NCI-H226 (cell line): ENCODE measurements around the gene CUX1.

Source experiments
- DNase-seq: peaks from one replicate; pipeline ENCODE4 v3.0.0-alpha.2; 2015

Gene CUX1

DNA sequence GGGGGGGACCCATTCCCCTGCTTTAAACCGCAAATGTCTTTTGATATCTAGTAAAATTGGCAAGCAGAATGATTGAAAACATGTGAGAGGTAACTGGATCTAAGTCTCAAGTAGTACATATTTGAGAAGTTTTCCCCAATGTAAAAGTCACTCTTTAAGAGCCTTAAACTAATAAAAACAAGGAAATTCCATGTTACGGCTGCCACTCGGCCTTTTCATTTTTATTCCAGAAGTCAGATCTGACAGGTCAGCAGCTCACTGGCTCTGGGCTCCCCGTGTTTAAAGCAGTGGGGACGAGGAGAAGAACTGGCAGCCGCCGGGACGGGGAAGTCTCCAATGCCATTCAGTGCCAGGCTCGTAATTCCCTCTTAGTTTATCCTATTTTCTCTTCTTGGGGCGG lies 80.7 kb downstream of the CUX1 start:
- DNase-seq = no peak

- DNase-seq = no peak
These were observed 82.2 kb downstream of the CUX1 start for GRCh38 chr7:101899616-101900015.

DNA sequence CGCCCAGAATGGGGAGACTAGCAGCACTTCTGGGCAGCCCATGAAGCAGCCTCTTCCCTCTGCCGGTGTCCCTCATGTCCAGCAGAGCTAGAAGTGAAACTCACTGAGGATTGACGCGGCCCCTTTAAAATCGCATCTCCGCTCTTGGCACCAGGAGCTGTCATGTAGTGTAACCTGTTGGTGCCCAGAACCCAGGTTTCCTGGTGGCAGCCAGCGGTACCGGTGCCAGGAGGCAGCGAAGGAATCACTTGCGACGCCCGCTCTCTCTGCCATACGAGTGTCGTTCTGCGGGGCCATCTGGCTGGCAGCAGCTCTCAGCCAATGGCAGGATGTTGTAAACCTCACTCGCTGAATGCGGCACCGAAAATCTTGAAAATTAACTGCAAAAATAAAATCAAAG lies 82.7 kb downstream of the CUX1 start:
- DNase-seq = no peak

DNA sequence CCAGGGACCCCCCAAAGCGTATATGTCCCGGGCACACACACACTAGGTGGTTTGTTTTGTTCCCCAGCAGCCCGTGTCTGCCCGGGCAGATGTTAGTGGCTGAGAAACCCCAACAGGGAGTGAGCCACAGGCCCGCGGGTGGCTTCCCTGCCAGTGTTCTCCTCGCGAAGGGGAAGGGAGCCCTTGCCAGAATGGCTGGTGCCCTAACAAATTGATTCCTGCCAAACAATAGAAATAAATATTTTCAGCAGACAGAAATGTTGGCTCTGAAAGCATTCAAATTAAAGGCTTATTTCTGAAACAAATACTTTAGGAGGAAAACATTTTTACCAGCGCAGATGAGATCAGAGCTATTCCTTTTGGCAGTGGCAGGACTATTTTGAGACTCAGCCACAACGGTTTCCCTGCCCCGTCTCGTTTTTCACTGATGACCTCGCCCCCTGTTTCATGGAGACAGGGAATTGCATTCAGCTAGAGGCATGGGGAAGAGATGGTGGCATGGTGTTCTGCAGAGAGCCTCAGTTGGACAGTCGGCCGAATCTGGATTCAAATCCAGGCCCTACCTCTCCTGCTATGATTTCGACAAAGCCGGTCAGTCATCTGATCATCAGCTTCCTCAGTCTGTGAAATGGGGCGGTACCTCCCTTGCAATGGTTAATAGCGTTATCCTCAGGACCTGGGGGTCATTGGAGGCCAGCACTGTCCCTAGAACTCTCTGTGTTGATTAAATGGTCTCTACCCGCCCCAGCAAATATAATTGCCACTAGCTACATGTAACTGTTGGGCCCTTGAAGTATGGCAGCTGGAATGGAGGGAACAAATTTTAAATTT lies 84.5 kb downstream of the CUX1 start:
- no peak for DNase-seq

DNA sequence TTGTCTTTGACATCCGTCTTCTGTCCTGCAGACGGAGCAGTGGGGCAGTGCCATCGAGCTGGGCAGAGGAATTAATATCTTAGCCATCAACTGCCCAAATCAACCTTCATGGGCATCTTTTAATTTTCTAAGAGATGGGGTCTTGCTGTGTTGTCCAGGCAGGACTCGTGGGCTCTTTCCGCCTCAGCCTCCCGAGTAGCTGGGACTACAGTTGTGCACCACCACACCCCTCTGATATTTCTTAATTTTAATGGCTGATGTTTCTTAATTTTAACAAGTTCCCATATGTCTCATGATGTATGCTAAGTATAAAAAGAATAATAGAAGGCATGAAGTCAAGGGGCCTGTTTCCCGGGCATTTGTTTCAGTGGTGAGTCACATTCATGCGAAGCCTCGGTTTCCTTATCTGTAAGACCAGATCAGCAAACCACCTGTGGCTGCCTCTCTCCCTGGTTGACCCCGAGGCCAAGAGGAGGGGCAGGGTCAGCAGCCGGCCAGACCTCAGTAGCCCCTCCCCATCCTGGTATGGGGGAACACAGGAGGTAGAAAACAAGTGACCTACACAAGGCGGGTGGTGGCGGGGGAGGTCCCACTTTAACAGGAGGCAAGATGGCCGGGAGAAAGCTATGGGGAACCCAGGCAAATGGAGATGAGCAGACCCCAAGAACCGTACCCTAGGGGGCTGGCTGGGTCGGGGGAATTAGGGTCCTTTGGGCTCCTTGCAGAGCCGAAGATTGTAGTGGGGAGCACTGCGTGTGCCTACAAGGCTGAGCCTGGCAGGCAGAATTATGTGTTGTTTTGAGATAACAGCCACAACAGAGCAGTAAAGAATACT lies 85.5 kb downstream of the CUX1 start:
- no peak for DNase-seq

DNA sequence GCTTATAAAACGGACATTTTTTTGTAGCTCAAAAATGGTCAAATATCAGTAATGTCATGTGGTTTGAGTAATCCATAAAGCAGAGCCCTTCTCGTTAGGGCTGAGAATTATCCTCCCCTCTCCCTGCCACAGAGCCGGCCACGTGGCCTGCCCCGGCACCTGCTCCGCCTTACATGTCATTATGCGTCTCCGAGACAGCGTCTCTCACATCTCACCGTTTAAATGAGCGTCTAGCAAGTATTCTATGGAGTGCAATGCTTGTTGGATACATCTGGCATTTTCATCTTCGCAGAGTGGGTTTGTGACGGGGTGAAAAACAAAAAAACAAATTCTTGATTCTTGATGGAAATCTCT lies 86.1 kb downstream of the CUX1 start:
- no peak for DNase-seq

DNA sequence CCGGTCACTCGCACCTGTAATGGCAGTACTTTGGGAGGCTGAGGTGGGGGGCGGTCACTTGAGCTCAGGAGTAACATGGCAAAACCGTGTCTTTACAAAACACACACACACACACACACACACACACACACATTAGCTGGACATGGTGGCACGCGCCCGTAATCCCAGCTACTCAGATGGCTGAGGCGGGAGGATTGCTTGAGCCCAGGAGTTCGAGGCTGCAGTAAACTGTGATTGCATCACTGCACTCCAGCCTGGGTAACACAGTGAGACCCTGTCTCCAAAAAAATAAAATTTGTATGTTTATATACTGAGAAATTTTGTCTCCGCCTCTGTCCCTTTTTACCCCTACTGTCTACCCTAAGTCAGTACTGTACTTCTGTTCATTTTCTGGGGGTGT lies 86.6 kb downstream of the CUX1 start:
- DNase-seq = no peak

GRCh38 chr7:101905203-101905865 lies 87.9 kb downstream of the CUX1 start:
- no peak for DNase-seq

DNA sequence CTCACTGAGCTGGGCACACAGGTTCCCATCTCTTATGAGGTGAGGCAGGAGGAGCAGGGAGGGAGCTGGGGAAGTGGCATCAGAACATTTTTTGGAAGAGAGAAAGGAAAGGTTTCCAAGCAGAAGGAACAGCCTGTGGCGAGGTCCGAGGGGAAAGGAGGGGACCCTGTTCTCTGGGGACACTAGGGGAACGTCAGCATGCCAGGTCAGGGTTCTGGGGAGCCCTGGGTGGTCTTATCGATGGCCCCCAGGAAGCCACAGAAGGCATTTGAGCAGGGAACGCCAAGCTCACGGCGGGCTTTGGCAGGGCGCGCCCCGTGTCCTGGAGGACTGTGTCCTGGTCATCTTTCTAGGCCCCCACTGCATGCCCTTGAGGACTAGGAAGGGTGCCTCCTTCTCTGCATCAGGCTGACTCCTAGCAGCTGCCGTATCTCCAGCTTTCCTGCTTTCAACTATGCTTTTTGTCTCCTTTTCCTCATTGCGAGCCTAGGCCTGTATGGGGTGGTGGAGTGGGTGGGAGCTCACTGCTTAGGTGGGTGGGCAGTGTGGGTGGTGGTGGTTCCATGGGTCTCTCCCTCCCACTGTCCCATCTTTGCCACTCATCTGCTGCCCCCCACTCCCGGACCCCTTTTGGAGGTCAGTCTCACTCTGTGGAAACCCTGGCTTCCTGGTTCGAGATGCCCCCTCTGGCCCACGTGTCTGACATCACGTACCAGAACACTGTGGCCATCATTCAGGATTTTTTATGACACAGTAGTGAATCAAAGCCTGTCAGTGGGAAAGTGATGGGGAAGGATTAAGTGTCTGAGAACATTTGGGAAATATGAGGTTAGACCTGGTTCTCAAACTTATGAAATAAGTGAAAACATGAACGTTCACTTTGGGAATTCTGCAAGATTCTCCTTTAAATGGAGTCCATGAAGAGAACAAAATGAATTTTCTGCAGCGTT lies 89.1 kb downstream of the CUX1 start:
- no peak for DNase-seq

DNA sequence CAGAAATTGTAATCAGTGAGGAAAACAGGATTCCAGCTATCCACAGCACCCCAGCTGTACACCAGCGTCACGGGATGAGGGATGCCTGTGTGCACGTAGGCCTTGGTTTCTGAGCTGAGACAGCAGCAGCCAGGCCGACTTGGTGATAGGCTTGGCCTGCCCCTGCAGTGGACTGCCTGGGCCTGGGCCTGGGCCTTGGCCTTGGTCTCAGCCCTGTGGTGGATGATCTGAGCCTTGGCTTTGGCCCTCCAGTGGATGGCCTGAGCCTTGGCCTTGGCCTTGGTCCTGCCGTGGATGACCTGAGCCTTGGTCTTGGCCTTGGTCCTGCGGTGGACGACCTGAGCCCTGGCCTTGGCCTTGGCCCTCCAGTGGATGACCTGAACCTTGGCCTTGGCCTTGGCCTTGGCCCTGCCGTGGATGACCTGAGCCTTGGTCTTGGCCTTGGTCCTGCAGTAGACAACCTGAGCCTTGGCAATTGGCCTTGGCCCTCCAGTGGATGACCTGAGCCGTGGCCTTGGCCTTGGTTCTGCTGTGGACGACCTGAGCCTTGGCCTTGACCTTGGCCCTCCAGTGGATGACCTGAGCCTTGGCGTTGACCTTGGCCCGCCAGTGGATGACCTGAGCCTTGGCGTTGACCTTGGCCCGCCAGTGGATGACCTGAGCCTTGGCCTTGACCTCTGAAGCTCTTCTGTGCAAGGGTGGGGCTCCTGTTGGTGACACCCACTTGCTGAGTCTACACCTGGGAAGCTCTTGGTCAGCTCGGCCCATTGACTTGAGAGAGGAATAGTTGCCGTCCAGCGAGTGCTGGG lies 93.8 kb downstream of the CUX1 start:
- DNase-seq = no peak

DNA sequence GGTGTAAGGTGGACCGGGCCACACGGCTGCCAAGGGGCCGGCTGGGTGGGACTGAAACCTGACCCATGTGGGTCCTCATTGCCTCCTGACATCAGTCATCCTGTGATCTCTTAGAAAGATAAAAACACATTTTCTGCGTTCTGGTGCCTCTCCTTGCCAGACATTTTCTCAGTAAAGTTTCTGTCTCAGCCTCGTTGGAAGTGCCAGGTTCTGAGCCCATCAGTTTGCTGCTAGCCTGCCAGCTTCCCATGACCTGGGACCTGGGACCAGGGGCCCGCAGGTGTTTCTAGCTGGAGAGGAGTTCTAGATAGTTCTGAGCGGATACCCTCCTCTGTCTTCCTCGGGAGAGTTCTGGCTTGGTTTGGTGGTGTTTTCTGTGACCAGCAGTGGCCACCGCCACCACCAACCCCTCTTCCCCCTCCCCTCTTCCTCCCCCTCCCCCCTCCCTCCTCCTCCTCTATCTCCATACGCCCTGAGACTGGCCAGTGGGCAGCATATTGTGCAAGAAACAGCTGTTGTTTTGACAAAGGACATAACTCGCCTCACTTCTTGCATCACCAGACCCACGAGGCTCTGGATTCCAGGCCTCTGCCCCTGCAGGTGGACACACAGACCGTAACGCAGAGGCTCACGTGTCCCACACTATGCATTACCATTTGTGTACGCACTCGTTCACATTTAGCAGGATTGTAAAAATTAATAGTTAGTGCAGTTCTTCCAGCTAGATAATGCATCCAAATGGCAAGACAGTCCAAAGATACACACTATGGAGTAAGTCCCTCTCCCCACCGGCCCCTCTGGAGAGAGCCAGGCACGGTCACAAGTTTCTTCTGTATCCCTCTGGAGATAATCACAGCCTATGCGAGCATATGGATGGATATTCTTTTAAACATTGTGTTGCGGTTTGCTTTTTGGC lies 94.6 kb downstream of the CUX1 start:
- DNase-seq = no peak

DNA sequence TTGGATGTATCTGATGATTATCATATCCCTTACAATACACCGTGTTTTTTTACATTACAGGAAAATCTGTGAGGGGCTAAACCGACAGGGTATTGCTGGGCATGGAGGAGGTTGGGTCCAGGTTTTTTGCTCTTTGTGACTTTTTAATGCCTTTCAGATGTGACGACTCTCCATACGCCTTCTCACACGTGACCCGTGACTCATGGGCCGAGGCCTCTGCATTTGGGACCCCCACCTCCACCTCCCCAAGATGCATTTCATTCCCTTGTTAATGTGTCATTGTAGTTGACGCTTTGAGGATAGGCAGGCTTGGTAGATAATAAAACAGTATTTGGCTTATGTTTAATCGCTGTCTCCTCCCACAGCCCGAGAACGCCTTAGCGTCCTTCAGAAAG lies 95.3 kb downstream of the CUX1 start:
- DNase-seq = no peak

GRCh38 chr7:101913247-101913721 lies 95.9 kb downstream of the CUX1 start:
- no peak for DNase-seq

- DNase-seq = no peak
These were observed 96.4 kb downstream of the CUX1 start for GRCh38 chr7:101913851-101914250.

- DNase-seq = no peak
These were observed 97.6 kb downstream of the CUX1 start for GRCh38 chr7:101915000-101915399.

- no peak for DNase-seq
These were observed 98.8 kb downstream of the CUX1 start for GRCh38 chr7:101916041-101916800.

- DNase-seq = no peak
These were observed 99.5 kb downstream of the CUX1 start for GRCh38 chr7:101916876-101917275.

GRCh38 chr7:101917566-101917965 lies 100.1 kb downstream of the CUX1 start:
- no peak for DNase-seq

GRCh38 chr7:101918426-101918825 lies 101.0 kb downstream of the CUX1 start:
- no peak for DNase-seq
